KOPT-K1 (cell line): ENCODE measurements around the gene DOCK6.

Source experiments
- H3K27ac ChIP-seq: fragments of 200-600 bp; sonication (generic); 2 replicates; pipeline ENCODE4 v1.5.1; 2016; ENCODE audit warnings: antibody characterized with exemption, mild to moderate bottlenecking, low read depth, low read length; ENCODE audit not compliant: poor library complexity, severe bottlenecking
- H3K36me3 ChIP-seq: fragments of 200-600 bp; sonication (generic); 2 replicates; pipeline ENCODE4 v1.5.1; 2017; ENCODE audit warnings: antibody characterized with exemption, mild to moderate bottlenecking, low read length, moderate library complexity; ENCODE audit not compliant: insufficient read depth
- H3K9me3 ChIP-seq: fragments of 200-600 bp; sonication (generic); 2 replicates; pipeline ENCODE4 v1.5.1; 2017; ENCODE audit warnings: antibody characterized with exemption, low read length, mild to moderate bottlenecking; ENCODE audit not compliant: insufficient read depth, poor library complexity, severe bottlenecking

Gene DOCK6, protein sequence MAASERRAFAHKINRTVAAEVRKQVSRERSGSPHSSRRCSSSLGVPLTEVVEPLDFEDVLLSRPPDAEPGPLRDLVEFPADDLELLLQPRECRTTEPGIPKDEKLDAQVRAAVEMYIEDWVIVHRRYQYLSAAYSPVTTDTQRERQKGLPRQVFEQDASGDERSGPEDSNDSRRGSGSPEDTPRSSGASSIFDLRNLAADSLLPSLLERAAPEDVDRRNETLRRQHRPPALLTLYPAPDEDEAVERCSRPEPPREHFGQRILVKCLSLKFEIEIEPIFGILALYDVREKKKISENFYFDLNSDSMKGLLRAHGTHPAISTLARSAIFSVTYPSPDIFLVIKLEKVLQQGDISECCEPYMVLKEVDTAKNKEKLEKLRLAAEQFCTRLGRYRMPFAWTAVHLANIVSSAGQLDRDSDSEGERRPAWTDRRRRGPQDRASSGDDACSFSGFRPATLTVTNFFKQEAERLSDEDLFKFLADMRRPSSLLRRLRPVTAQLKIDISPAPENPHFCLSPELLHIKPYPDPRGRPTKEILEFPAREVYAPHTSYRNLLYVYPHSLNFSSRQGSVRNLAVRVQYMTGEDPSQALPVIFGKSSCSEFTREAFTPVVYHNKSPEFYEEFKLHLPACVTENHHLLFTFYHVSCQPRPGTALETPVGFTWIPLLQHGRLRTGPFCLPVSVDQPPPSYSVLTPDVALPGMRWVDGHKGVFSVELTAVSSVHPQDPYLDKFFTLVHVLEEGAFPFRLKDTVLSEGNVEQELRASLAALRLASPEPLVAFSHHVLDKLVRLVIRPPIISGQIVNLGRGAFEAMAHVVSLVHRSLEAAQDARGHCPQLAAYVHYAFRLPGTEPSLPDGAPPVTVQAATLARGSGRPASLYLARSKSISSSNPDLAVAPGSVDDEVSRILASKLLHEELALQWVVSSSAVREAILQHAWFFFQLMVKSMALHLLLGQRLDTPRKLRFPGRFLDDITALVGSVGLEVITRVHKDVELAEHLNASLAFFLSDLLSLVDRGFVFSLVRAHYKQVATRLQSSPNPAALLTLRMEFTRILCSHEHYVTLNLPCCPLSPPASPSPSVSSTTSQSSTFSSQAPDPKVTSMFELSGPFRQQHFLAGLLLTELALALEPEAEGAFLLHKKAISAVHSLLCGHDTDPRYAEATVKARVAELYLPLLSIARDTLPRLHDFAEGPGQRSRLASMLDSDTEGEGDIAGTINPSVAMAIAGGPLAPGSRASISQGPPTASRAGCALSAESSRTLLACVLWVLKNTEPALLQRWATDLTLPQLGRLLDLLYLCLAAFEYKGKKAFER (N-terminal part only)

DNA sequence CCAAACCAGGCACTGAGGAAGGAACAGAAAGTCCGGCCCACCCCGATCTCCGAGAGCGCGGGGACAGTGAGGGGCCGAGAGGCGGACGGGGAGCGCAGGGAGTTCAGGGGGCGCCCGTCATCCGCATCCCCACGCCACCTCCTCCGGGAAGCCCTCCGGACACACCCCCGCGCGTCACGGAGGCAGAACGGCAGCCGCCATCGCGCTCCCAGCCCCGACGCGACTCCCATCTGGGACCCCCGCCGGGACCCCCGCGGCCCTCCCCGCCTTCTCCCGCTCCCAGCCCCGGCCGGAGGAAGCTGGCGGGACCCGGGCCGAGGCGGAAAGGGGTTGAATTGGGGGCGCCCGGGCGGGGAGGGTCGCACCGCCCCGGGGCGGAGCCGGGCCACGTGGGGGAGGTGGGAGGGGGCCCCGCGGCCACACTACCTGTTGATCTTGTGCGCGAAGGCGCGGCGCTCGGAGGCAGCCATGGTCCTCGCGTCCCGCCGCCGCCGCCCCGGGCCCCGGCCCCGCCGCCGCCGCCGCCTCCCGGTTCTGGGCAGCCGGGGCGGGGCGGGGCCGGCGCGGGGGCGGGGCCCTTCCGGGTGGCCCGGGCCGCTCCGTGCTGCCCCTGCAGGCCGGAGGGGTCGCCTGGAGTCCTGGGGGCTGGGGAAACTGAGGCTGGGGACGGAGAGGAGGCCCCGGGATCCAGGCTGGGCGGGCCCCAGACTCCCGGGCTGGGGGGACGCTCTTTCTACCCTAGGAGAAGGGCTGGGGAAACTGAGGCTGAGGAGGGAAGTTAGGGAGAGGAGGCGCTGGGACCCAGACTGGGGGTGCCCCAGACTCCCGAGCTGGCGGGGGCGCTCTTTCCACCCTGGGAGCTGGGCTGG lies at the start of gene DOCK6:
TSS of gene DOCK6 (minus strand) at position 554 of the 869 bp plus-strand sequence. CDS start at position 470, 84 bp downstream.
- Histone ChIP-seq H3K27ac (no peak within 1 kb of the TSS), H3K9me3 (no peaks in the 10 kb centered on the region), H3K36me3 (no peaks in the 10 kb centered on the region)

DNA sequence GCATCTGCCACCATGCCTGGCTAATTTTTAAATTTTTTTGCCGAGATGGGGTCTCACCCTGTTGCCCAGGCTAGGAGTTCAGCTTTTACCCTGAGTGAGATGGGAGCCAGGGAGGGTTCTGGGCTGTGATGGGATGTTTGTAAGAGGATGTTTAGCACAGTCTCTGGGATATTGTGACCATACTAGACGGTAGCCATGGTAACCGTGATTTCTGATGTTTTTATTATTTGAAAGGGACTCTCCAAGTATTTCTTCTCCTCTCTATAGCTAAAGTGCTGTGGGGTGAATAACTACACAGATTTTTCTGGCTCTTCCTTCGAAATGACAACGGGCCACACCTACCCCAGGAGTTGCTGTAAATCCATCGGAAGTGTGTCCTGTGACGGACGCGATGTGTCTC lies 44.0 kb upstream of the DOCK6 start:
- no peaks in the 10 kb centered on the region for H3K9me3 ChIP-seq
- no peak overlapping the region for H3K27ac ChIP-seq
- no peaks in the 10 kb centered on the region for H3K36me3 ChIP-seq

DNA sequence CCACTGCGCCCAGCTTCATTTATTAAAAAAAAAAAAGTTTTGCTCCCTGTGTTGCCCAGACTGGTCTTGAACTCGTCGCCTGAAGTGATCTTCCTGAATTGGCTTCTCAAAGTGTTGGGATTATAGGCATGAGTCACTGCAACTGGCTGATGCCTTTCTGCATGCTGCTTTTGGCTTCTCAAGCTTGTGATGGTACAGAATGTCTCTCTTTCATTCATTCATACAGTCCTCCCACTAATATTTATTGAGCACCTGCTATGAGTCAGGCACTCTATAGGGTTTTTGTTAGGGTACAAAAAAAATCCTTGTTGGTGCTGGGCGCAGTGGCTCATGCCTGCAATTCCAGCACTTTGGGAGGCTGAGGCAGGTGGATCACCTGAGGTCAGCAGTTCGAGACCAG lies 42.6 kb upstream of the DOCK6 start:
- Histone ChIP-seq H3K9me3 (no peaks in the 10 kb centered on the region), H3K27ac (no peak overlapping the region), H3K36me3 (no peaks in the 10 kb centered on the region)

DNA sequence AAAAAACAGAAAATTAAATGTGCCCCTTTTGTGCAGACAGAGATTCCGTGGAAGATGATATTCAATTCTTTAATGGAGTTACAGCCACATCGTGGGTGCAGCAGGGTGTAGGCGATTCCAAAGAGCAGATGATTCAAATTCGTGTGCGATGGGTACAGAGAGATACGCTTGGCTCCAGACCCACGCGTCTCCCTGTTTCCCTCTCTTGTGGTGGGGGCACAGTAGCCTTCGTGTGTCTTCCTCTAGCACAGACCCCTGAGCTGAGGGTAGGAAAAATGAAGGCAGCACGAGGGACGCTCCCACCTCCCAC lies 38.4 kb upstream of the DOCK6 start:
- no peaks in the 10 kb centered on the region for H3K36me3 ChIP-seq
- H3K27ac ChIP-seq: no peak overlapping the region
- H3K9me3 ChIP-seq: no peaks in the 10 kb centered on the region

DNA sequence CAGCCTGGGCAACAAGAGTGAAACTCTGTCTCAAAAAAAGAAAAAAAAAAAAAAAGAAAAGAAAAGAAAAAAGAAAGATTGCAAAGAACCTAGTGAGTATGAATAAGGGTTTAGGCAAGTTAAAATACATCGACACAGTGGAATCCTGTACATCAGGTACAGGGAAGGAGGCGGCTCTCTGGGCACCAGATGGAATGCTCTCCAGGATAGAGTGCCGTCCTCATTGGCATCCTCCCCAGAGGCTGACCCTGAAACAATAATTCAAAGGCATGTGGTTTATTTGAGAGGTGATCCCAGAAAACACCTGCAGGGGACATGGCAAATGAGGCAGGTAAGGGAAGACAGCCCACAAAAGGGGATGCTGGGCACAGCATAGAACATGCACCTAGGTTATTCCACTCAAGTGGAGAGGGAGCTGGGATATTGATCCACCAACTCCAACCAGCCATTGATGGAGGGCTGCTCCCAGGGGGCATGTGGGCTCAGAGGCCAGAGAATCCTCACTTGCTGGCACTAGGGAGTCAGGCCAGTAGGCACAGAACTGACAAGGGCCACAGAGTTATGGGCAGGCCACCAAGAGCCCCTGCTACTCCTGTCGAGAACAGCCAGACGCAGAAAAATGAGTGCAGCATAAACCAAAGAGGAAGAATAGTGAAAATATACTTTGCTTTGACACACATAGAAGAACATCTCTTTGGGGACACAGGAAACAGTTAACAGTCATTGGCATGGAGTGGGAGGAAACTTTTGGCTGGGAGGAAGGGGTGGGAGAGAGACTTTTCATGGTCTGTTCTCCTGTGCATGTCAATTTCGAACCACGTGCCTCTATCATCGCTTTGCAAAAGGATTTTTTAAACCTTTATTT lies 37.9 kb upstream of the DOCK6 start:
- Histone ChIP-seq H3K9me3 (no peaks in the 10 kb centered on the region), H3K36me3 (no peaks in the 10 kb centered on the region)

DNA sequence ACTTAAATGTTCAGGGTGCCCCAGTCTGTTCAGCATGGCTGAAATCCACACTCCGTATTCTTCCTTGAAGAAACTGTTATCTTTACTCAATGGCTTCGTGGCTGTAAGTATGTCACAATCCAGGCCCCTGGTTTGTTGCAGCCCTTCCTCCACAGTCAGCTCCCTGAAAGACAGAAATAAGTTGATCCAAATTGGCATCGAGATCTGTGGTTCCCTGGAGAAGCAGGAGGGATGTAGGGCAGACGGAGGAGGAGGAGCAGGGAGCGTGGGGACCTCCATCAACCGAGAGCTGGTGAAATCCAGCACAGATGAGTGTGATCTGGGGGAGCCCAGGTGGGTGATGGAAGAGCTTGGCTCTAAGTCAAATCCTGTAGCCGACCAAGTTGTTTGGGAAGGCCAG lies 33.9 kb upstream of the DOCK6 start:
- no peaks in the 10 kb centered on the region for H3K9me3 ChIP-seq
- H3K27ac ChIP-seq: no peak overlapping the region
- no peaks in the 10 kb centered on the region for H3K36me3 ChIP-seq

More for the DNA sequence above, 37.9 kb upstream of the DOCK6 start:
- H3K27ac ChIP-seq: no peak overlapping the region

DNA sequence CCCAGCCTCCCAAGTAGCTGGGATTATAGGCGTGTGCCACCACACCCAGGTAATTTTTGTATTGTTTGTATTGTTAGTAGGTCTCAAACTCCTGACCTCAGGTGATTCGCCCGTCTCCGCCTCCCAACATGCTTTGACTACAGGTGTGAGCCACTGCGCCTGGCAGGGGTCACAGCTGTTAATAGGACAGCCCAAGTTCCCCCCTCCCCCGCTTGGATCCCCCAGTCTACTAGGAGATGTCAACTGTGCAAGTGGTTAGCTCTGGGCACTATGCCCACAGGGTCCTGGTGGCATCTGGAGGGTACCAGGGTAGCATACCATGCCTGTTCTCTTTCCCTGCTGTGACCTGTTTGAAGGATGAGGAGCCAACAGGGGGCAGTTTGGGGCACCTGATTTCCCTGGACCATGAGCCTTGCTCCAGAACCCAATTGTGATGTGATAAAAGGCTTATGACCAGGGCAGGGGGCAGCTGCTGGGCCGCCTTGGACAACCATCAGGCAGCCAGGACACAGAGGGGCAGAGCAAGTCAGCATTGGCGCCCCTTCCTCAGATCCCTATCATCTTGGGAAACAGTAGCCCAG lies 33.4 kb upstream of the DOCK6 start, which contains the start of gene TSPAN16:
TSS of gene TSPAN16 (plus strand) at position 496 of the 581 bp plus-strand sequence. CDS start 138 bp downstream, outside the sequence.
- Histone ChIP-seq H3K27ac (no peak within 1 kb of the TSS), H3K9me3 (no peaks in the 10 kb centered on the region), H3K36me3 (no peaks in the 10 kb centered on the region)

DNA sequence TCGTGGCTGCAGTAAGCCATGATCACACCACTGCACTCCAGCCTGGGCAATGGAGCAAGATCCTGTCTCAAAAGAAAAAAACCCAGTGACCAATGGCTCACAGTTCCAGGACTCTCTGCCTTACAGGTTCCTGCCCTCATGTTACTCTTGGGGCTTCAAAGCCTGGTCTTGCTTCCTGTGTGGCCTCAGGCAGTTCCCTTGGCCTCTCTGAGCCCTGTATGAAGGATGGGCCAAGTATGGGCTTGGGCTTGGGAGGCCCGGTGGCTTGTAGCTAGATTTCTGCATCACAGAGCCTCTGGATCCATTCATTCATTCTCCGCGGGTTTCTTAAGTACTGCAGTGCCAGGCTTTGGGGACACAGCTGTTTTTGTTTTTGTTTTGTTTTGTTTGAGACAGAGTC lies 32.9 kb upstream of the DOCK6 start:
- no peaks in the 10 kb centered on the region for H3K36me3 ChIP-seq
- H3K9me3 ChIP-seq: no peaks in the 10 kb centered on the region
- H3K27ac ChIP-seq: no peak overlapping the region

DNA sequence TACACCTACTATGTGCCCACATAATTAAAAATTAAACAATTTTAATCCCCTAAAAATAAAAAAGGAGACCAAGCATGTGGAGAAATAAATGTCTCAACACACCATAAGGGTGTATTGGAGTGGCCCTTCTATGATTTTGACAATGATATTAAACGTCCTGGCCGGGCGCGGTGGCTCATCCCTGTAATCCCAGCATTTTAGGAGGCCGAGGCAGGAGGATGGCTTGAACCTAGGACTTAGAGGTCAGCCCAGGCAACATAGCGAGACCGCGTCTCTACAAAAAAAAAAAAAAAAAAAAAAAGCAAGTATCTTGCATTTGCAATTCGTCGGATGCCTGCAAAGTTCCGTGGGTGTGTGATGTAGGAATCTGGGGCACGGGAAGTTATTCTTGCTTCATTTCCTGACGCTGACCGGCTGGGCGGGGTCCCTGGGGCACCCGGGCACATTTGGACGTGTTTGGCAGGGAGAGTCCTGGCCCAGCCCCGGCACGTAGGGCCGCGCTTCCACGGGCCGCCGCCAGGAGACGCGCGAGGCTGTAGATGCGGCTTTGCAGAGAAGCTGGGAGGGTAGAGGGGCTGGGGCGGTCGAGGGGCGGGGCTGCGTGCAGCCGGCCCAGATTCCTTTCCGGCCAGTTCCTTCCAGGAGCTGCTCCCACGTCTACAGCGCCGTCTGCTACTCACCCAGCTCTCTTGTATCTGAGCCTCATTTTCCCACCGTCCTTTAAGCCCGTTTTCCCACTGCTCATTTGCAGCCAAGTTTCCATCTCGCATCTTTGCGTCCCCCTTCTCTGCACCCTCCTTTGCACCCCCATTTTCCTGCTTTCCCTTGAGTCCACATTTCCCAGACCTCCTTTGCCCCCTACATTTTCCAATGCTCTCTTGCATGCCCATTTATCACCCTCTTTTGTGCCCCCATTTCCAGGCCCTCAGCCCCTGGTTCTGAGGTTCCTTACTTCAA lies 31.4 kb upstream of the DOCK6 start:
- H3K9me3 ChIP-seq: no peaks in the 10 kb centered on the region
- no peaks in the 10 kb centered on the region for H3K36me3 ChIP-seq
- H3K27ac ChIP-seq: no peak overlapping the region

DNA sequence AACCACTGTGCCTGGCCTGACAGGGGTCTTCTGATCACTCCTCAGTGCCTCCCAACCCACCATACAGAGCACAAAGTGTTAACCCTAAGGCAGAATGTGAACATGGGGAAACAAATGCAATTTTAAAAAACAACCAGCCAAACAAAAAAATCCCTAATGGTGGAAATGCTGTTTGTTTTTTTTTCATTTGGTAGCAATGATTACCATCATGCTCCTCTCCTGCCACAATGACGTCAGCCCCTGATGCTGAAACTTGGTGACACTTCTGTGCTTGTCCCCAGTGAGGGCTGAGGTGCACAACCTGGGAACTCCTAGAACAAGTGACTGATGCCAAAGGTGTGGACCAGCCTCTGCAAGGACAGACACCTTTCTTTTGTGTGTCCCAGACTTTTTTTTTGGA lies 29.7 kb upstream of the DOCK6 start:
- Histone ChIP-seq H3K36me3 (no peaks in the 10 kb centered on the region), H3K27ac (no peak overlapping the region)

DNA sequence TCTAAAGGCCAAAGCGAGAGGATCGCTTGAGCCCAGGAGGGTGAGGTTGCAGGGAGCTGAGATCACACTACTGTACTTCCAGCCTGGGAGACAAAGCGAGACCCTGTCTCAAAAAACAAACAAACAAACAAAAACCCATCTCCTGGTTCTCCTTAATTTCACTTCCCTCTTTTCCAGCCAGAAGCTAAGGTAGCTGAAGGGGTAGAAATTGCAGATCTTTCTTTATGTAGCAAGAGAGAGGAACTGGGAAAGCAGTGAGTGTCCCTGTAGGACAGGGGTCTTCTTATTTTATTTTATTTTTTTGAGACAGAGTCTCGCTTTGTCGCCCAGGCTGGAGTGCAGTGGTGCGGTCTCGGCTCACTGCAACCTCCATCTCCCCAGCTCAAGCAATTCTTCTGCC lies 29.1 kb upstream of the DOCK6 start:
- no peaks in the 10 kb centered on the region for H3K36me3 ChIP-seq
- no peaks in the 10 kb centered on the region for H3K9me3 ChIP-seq
- H3K27ac ChIP-seq: no peak overlapping the region

More for the DNA sequence above, 29.7 kb upstream of the DOCK6 start:
- H3K9me3 ChIP-seq: no peaks in the 10 kb centered on the region

DNA sequence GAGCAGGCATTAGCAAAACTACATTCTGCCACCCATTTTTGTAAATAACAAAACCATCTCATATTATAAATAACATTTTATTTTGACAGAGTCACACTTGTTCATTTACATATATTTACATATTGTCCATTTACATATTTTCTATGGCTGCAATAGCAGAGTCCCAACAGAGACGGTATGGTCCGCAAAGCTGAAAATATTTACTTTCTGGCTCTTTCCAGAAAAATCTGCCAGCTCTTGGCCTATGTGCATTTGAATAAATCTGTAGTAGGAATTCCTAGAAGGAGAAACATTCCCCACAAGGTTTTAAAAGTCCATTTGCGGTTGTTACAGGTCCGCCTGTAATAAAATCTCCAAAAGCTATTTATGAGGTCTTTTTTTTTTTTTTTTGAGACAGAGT lies 27.9 kb upstream of the DOCK6 start:
- H3K36me3 ChIP-seq: no peaks in the 10 kb centered on the region
- no peak overlapping the region for H3K27ac ChIP-seq
- H3K9me3 ChIP-seq: no peaks in the 10 kb centered on the region
